ENCODE results near the gene TOR2A. TPM values are rescaled to one million over a fixed set of nuclear protein-coding genes. Genes with fewer than 3 reads are reported as not detected.

Gene TOR2A
- total RNA-seq, 4 donors from 2014 or later = 5.9 to 8.9 (median 7.6) TPM

DNA sequence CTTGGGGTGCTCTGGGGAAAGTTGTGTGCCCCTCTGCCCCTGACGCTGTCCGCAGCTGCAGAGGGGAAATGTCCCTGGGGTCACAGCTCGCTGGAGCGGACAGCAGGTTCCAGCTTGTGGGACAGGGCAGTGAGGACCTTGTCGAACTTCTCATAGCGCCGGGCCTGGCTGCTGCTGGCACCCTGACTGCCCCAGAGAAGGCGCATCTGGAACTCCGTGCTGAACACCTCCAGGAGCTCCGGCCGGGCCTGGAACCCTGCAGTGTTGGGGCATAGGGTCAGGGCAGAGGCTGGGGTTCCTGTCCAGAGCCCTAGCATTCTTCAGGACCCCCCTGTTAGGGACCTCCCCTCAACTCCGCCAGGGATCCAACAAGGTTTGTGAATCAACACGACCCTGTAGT lies 3.6 kb upstream of the TOR2A start:
- Histone ChIP-seq H3K4me3 (no peak overlapping the region), H3K36me3 (peaks cover 0 to 28% of the 10 kb centered on the region in 2 donors), H3K27me3 (peaks cover 44% of the 10 kb centered on the region), H3K27ac (no peak overlapping the region), H3K4me1 (peaks cover 0 to 40% (median 14%) of the 10 kb centered on the region in 3 donors), H3K9me3 (no peaks in the 10 kb centered on the region)
- WGBS, 2 donors (ENCODE audit: low coverage in 1 of 2) = 83 to 97% methylated on average over 1 to 4 of the region's 13 CpGs
- TF ChIP-seq POLR2AphosphoS5 (IDR thresholded peaks at IDR 0.05) (no peak), EP300 (IDR thresholded peaks at IDR 0.05) (no peak), POLR2A (IDR thresholded peaks at IDR 0.05) (no peak)
- TF ChIP-seq, protein P1, sequence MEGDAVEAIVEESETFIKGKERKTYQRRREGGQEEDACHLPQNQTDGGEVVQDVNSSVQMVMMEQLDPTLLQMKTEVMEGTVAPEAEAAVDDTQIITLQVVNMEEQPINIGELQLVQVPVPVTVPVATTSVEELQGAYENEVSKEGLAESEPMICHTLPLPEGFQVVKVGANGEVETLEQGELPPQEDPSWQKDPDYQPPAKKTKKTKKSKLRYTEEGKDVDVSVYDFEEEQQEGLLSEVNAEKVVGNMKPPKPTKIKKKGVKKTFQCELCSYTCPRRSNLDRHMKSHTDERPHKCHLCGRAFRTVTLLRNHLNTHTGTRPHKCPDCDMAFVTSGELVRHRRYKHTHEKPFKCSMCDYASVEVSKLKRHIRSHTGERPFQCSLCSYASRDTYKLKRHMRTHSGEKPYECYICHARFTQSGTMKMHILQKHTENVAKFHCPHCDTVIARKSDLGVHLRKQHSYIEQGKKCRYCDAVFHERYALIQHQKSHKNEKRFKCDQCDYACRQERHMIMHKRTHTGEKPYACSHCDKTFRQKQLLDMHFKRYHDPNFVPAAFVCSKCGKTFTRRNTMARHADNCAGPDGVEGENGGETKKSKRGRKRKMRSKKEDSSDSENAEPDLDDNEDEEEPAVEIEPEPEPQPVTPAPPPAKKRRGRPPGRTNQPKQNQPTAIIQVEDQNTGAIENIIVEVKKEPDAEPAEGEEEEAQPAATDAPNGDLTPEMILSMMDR (IDR thresholded peaks at IDR 0.05) = no peak
- no peak for ATAC-seq

DNA sequence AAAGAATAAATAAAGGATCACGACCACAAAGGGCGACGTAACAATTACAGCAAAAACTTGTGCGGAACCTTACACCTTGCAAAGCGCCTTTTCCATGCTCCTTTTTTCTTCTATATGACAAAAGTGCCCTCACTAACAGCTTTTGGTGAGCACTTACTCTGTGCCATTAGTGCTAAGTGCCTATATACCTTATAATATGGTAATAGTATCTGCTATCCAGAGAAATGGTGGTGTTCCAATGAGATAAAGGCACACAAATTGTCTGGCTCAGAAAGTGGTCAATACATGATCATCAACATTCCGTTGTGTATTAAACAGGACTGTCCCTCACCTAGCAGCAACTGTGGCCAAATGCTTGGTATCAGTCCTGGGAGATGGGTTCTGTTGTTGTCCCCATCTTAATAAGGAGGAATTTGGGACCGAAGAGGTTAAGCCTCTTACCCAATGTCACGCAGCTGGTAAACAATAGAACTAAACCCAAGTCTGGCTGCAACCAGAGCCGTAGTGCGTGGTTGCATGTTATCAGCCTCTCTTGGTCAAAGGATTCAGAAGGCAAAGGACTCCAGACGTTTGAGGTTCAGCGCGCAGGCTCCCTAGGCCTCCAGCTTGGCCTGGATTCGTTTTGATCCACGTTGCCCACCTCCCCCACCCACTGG lies 564 bp upstream of the TOR2A start:
- peaks cover 0 to 28% (median 12%) of the 10 kb centered on the region in 3 donors for H3K4me1 ChIP-seq
- H3K36me3 ChIP-seq = peaks cover 0 to 39% of the 10 kb centered on the region in 2 donors
- 25 to 31% methylated on average over 12 to 13 of the region's 15 CpGs for WGBS, 2 donors (ENCODE audit: low coverage in 1 of 2)
- TF ChIP-seq EP300 (IDR thresholded peaks at IDR 0.05) (no peak), POLR2A (IDR thresholded peaks at IDR 0.05) (no peak), POLR2AphosphoS5 (IDR thresholded peaks at IDR 0.05) (no peak)
- TF ChIP-seq, protein P1 (IDR thresholded peaks at IDR 0.05) = no peak
- peaks cover 18% of the 10 kb centered on the region for H3K27me3 ChIP-seq
- peak overlapping the region in 3 of 4 donors; percentile 94 to 98 (median 95) for H3K27ac ChIP-seq
- peak overlapping the region in 1 of 2 donors; percentile 84 for H3K4me3 ChIP-seq
- ATAC-seq = no peak
- H3K9me3 ChIP-seq = no peaks in the 10 kb centered on the region

DNA sequence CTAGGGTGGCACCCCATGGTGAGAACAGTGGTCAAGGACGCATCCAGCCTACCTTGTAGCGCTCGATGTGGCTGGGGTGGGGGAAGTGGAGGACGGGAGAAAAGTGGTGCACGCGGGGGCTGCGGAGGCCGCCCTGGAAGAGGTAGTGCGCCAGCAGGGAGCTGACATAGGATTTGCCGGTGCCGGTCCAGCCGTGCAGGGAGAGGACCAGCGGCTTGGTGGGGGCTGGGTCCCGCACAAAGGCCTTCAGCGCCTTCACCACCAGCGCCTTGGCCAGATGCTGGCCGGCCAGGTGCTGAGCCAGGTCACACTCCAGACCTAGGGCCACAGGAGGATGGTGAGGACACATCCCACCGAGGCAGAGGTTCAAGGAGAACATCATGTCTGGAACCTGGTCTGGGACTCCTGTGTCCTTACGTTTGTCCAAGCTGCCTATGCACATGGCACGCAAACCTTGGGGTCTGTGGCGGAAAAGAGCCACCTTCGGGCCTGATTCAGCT lies 797 bp downstream of the TOR2A start:
- WGBS, 2 donors (ENCODE audit: low coverage in 1 of 2) = no CpG with 5 or more reads among the region's 22 CpGs
- Histone ChIP-seq H3K4me3 (peak overlapping the region; percentile 76 to 84), H3K4me1 (peaks cover 0 to 21% (median 8%) of the 10 kb centered on the region in 3 donors), H3K27ac (peak overlapping the region; percentile 88 to 98 (median 94)), H3K36me3 (peaks cover 0 to 35% of the 10 kb centered on the region in 2 donors), H3K27me3 (peaks cover 5% of the 10 kb centered on the region), H3K9me3 (no peaks in the 10 kb centered on the region)
- no peak for TF ChIP-seq POLR2A (IDR thresholded peaks at IDR 0.05)
- TF ChIP-seq POLR2AphosphoS5 (IDR thresholded peaks at IDR 0.05) = no peak
- no peak for TF ChIP-seq EP300 (IDR thresholded peaks at IDR 0.05)
- TF ChIP-seq, protein P1 (IDR thresholded peaks at IDR 0.05) = no peak
- no peak for ATAC-seq

DNA sequence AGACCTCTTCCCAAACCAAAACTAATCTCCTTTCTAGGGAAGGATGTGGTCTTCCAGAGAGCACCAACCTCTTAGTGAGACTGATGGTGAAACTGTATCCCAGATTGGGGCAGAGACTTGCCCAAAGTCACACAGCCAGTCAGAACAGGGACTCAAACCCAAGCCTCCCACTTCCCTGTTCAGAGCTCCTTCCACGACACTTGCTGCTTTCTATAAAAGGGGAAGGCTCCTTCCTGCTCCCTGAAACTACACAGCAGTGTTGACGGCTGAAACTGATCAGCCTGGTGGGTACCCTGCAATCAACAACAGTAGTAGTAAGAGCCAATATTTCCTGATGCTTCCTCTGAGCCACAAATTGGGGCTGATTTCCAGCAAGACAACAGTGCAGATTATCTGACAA lies 1.5 kb downstream of the TOR2A start:
- Histone ChIP-seq H3K36me3 (peaks cover 0 to 33% of the 10 kb centered on the region in 2 donors), H3K4me1 (peaks cover 0 to 21% (median 8%) of the 10 kb centered on the region in 3 donors), H3K4me3 (no peak overlapping the region), H3K27me3 (peaks cover 4% of the 10 kb centered on the region), H3K9me3 (no peaks in the 10 kb centered on the region), H3K27ac (no peak overlapping the region)
- TF ChIP-seq EP300 (IDR thresholded peaks at IDR 0.05) (no peak), POLR2AphosphoS5 (IDR thresholded peaks at IDR 0.05) (no peak), POLR2A (IDR thresholded peaks at IDR 0.05) (no peak)
- TF ChIP-seq, protein P1 (IDR thresholded peaks at IDR 0.05) = no peak
- ATAC-seq = no peak
- 63% methylated on average over 2 of the region's 2 CpGs; no CpG with 5 or more reads in 1 of the 2 donors for WGBS, 2 donors (ENCODE audit: low coverage in 1 of 2)

DNA sequence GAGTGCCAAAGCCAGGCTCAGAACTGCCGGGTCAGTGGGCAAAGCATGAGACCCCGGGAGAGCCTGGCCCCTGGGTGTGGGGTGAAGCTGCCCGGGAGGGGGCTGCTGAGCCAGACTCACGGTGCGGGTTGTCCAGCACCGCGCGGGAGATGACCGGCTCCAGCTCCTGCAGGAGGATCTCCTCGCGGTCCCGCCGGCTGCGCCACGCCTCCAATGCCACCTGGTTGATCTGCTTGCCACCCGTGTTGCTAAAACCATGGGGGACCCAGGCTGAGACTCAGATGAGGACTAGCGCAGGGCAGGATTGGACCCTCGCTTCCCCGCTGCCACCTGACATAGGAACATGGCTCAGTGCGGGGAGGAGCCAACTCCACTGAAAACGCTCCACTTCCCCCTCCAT lies 2.6 kb downstream of the TOR2A start:
- H3K27me3 ChIP-seq = no peaks in the 10 kb centered on the region
- peaks cover 0 to 21% (median 8%) of the 10 kb centered on the region in 3 donors for H3K4me1 ChIP-seq
- H3K4me3 ChIP-seq = no peak overlapping the region
- 80% methylated on average over 1 of the region's 21 CpGs; no CpG with 5 or more reads in 1 of the 2 donors for WGBS, 2 donors (ENCODE audit: low coverage in 1 of 2)
- no peak for TF ChIP-seq POLR2A (IDR thresholded peaks at IDR 0.05)
- TF ChIP-seq, protein P1 (IDR thresholded peaks at IDR 0.05) = no peak
- no peak for TF ChIP-seq POLR2AphosphoS5 (IDR thresholded peaks at IDR 0.05)
- TF ChIP-seq EP300 (IDR thresholded peaks at IDR 0.05) = no peak
- ATAC-seq = no peak
- peaks cover 0 to 33% of the 10 kb centered on the region in 2 donors for H3K36me3 ChIP-seq
- no peaks in the 10 kb centered on the region for H3K9me3 ChIP-seq
- H3K27ac ChIP-seq = no peak overlapping the region

Measured in gastroesophageal sphincter (tissue), 4 donors.